HG03378 (cell line): ENCODE measurements around the gene TBPL1.

ENCODE experiments used
- ATAC-seq: cut with Tn5 transposase; IDR thresholded peaks from one replicate; pipeline ENCODE4 v1.9.1; 2021; ENCODE audit warnings: mild to moderate bottlenecking, moderate library complexity; ENCODE audit not compliant: unreplicated experiment

The TBPL1 gene

GRCh38 chr6:134039116-134039515 lies 86.1 kb downstream of the TBPL1 start:
- ATAC-seq = no peak
